Skin of body (tissue), 2 donors: ENCODE data around the gene AQP1. TPM values are rescaled to one million over a fixed set of nuclear protein-coding genes. Genes with fewer than 3 reads are reported as not detected.
A peak's percentile ranks its signal among the peaks of the same experiment; 100 is the strongest.

Experiments used
- DNase-seq: peaks from one replicate; lab custom pipeline; 2025; lab: John Stamatoyannopoulos, UW
- total RNA-seq: library from RNA; depleted of rRNA; stranded (reverse); fragments of >200 nt; gene quantifications from one replicate; pipeline ENCODE4 v1.2.3, GENCODE V29; 2014

AQP1 gene
- total RNA-seq = 56.5 TPM

- DNase-seq = peak; percentile 78
Observed at GRCh38 chr7:30911561-30911969, at the start of gene AQP1. Gene AQP1, plus strand, starts transcription at chr7:30911853. Its CDS starts 57 bp downstream, at chr7:30911910.

DNA sequence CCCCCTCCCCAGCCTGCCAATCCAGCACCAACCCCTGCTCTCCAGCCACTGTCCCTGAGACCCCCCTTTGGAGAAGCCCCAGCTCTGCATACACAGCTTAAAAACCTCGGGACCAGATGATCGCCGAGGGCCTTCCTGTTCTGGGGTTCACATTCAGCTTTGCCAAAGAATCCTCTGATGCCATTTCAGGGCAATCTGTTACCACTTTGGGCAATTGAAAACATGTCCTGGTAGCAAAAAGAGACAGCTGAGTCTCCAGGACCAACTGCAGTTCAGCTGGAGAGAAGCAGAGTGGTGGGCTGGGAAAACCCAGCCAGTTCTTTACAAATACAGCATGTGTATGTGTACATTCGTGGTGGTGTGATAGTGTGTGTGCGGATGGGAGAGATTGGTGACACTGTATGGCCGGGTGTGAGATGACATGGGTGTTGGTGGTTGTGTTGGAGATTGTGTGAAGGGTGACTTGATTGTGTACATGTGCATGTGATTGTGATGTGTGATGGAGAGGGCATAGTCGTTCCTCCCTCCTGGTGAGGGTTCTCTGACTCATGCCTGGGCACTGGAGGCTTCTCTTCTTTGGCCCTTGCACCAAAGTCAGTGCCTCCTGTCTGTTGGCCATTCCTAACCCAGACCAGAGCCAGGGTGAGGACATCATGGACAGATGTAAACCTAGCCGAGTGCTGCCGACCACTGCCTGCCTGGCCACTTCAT lies 48.5 kb upstream of the AQP1 start:
- peak; percentile 55 for DNase-seq

DNA sequence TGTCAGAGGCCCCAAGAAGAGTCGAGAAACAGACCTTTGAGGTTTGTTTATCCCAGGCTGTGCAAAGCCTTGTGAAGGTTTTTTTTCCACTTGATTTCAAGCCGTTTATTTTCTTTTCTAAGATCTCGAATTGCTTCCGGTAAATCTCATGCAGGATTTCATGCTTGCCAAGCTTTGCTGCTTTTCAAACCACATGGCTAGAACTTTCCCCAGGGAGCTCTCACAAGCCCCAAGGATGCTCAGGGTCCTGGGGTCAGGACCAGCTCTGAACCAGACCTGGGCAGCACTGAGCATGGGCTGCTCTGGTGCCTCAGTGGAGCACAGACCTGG lies 48.0 kb upstream of the AQP1 start:
- DNase-seq = peak; percentile 24

GRCh38 chr7:30864101-30864500 lies 47.6 kb upstream of the AQP1 start:
- DNase-seq = no peak

DNA sequence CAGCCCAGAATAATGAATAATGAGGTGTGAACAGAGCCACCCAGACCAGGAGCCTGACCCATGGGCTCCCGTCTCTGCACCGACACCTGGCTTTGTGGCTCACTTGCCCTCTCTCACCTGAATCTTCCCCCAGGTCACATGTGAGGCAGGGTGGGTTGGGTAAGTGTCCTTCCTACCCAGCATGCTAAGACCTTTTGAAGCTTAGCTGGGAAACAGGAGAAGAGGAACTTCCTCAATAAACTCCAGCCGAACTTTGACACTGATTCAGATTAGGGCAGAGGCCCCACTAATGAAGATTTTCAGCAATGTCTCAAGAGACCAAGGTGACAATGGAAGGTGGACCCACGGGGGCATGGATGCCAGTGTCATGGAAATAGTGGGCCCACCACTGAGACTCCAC lies 46.6 kb upstream of the AQP1 start:
- DNase-seq = no peak

DNA sequence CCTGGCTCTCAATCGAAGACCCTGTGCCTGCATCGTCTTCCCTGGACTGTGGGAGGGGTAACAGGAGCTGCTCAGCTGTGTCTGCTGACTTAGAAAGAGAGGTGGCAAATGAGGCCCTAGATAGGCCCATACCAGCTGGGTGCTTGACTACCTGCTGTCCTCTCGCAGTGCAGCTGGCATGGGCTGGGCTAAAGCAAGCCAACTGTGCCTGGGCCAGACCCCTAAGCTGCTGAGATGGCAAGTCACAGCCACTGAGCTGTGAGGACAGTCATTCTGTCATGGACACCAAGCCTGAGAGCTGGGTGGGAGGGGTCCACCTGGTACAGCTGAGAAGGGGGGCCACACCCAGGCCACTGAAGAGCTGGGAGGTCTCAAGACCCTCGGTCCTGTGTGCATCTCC lies 45.8 kb upstream of the AQP1 start:
- no peak for DNase-seq

DNA sequence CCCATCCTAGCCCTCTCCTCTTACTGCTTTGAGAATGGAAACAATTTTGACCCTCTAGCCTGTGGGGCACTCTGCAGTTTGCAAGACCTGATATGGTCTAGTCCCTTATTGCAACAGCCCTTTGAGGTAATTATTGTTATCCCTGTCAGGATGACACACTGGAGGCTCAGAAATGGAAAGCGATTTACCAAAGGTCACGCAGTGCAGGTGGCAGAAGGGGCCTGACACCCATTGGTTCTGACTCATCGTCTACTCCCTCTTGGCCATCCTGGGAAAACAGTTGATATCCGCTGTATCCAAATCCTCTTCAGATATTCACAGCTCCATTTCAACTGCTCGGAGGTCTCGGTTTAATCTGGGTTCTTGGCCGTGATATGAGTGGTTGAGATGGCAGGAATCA lies 44.7 kb upstream of the AQP1 start:
- DNase-seq = no peak

GRCh38 chr7:30867483-30867882 lies 44.2 kb upstream of the AQP1 start:
- DNase-seq = no peak

DNA sequence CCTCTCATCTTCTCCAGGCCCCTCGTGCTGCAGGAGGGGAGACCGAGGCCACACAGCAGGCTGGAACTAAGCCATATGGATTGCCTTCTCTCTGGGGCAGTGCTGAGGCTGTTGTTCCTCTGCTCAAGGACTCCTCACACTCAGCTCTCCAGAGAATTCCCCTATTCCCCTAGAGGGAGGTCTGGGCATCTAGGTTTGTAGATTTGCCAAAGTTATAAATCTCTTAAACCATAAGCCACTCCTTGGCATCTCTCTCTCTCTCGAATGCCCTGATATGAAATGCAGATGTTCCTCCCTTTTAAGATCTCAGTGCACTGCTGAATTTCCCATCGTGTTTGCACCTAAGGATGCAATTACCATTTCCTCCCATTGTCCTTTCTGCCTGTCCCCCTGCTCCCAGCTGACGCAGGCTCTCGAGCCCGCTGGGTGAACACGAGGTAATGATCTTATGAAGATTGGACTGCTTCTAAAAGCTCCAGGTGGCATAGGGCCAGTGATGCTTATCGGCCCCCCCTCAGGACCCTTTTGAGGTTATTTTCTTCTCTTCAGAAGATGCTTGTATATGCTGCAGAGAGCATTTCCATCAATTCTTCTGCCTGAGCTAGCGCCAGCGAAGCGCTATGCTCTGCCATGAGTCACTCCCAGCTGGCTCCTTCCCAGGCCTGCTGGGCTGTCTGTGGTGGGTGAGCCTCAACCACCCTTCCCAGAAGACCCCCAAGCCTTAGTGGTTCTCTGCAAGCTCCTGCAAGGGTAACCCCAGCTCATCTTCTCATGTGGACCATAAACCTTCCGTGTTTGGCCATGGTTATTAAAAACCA lies 41.6 kb upstream of the AQP1 start:
- no peak for DNase-seq

GRCh38 chr7:30870821-30871518 lies 40.7 kb upstream of the AQP1 start:
- DNase-seq = no peak

DNA sequence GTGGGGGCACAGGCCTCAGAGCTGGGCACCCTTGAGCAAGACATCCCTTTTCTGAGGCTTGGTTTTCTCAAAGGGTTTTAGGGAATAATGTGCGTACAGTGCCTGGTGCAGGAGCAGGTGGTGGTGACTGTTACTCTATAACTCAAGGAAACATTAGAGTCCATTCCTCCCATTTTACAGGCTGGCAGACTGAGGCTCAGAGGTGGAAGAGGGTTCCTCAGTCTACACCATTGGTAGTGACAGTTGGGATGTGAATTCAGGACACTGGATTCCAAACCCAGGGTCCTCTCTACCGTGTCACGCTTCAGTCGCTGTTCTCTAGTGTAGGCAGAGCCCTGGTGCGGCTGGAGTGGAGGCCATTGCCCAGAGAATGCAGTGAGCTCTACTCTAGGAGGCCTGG lies 40.0 kb upstream of the AQP1 start:
- no peak for DNase-seq

GRCh38 chr7:30873207-30873606 lies 38.4 kb upstream of the AQP1 start:
- no peak for DNase-seq

DNA sequence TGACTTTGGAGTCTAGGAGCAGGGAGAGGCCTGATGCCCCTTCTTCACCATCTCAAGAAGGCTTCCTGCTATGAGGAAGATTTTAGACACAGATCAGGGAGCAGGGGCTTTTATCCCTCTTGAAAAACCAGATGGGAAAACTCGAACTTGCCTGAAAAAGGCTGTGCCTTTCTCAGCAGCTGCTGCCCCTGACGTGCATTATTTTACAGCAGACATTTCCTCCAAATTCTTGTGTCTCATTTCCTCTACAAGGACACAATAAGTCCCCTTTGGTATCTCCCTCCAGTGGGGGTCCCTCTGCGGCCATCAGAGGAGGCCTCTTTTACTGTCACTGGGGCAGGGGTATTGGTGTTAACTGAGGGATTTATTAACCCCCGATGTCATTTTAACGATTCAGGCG lies 38.0 kb upstream of the AQP1 start:
- no peak for DNase-seq

GRCh38 chr7:30874656-30875302 lies 36.9 kb upstream of the AQP1 start:
- DNase-seq = no peak

GRCh38 chr7:30877015-30877769 lies 34.5 kb upstream of the AQP1 start:
- no peak for DNase-seq

DNA sequence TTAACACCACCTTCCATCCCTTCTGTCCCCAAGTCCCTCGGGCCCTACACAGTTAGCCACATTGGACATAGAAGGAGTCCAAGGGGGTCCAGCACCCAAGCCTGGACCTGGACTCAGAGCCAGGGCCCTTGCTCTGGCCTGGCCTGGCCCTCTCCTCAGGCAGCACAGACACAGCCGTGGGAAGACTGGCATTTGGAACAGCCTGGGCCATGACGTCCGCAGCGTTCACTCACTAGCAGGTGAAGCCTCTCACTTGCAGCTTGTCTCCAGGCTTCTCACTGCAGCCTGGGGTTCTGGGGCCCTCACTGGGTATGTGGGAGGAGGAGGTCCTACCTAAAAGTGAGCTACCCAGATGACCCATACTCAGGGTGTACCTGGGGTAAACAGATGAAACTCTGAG lies 33.7 kb upstream of the AQP1 start:
- no peak for DNase-seq

DNA sequence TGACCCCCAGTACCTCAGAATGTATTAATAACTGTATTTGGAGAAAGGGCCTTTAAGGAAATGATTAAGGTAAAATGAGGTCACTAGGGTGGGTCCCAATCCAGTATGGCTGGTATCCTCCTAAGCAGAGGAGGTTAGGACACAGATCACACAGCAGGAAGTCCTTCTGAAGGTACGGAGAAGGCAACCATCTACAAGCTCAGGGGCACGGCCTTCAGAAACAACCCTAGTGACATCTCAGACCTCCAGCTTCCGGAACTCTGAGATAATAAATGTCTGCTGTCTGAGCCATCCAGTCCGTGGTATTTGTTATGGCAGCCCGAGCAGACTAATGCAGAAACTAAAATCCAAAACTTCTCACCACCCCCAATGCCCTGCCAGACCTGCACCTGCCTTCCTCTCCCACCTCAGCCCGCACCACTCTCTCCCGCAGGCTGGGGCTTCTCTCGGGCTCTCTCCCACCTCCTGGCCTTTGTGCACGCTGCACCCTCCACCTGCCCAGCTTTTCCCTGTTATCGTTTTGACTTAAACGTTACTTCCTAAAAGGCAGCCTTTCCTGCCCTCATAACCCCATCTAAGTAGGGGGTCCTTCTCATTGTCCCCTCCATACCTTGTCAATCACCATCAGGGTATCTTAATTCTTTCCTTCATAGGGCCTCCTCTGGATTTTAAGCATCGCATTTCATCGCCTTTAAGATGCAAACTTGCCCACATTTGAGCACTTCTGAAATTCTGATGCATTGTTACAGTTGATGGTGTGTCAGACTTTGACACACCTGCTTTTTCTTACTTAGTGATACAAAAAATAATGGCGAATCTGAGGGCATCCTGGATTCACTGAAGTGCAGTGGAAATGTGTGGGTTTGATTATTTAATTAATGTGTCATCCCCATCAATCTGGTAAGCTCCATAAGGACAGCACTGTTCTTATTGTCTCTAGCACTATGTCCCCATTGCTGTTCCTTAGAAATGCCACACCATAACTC lies 32.2 kb upstream of the AQP1 start:
- no peak for DNase-seq

DNA sequence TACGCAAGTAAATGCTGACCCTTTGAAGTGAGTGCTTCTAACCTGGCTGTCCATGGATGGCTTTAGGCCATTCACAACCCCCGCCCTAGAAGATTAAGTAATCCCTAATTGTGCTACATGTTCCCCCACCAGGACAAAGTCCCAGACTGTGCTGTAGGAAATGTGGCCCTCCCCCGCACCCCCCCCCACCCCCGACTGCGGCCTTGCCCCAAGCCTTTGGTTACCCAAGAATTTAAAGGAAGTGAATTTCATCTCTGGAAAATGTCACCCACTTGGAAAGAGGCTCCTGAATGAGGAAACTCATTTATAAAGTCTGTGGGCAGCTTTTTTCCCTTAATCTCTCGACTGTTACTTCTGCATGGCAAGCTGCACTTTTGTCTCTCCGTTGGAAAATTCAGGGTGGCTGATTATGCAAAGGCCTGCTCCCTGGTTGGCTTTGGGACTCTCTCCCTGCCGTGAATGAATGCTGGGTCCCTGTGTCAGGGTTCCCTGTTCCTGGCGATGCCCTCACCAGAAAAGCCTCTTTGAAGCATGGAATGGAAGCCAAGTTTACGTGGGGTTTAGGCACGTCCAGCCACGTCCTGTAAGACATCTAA lies 31.4 kb upstream of the AQP1 start:
- DNase-seq = no peak

- DNase-seq = no peak
Observed at GRCh38 chr7:30880941-30881340, 30.7 kb upstream of the AQP1 start.

- no peak for DNase-seq
Observed at GRCh38 chr7:30881448-30881847, 30.2 kb upstream of the AQP1 start.
